Keratinocyte (primary cell): ENCODE data around the gene DTX4. TPM values are rescaled to one million over a fixed set of nuclear protein-coding genes. Genes with fewer than 3 reads are reported as not detected.

Experiments used
- DNase-seq: peaks from one replicate; pipeline ENCODE4 v3.0.0-alpha.2; 2011; ENCODE audit warnings: low read depth, missing footprints, low spot score
- FAIRE-seq: peaks from 2 replicates; lab custom pipeline; 2011; peaks lifted over from hg19 to GRCh38; lab: Jason Lieb, UNC
- H2AFZ ChIP-seq: 2 replicates; pipeline ENCODE4 v1.6.0; 2012; ENCODE audit warnings: low read length, control low read depth, inconsistent platforms; ENCODE audit not compliant: control insufficient read depth
- H3K27ac ChIP-seq: 2 replicates; pipeline ENCODE4 v1.5.1; 2011; ENCODE audit warnings: low read length; ENCODE audit not compliant: control insufficient read depth, insufficient read depth
- H3K27me3 ChIP-seq: 3 replicates; pipeline ENCODE4 v1.6.0; 2011; ENCODE audit warnings: low read length; ENCODE audit not compliant: control insufficient read depth, insufficient read depth; ENCODE audit errors: extremely low read depth
- H3K36me3 ChIP-seq, 2 experiments: 2 replicates in 1 of 2; 3 replicates in 1 of 2; pipeline ENCODE4 v1.5.1; 2011; ENCODE audit warnings: low read length in 2 of 2, mild to moderate bottlenecking in 1 of 2; ENCODE audit not compliant: control insufficient read depth in 2 of 2, insufficient read depth in 2 of 2; ENCODE audit errors: extremely low read depth in 1 of 2
- H3K4me1 ChIP-seq: 3 replicates; pipeline ENCODE4 v1.5.1; 2011; ENCODE audit warnings: low read length; ENCODE audit not compliant: control insufficient read depth, insufficient read depth; ENCODE audit errors: extremely low read depth
- H3K4me2 ChIP-seq: 3 replicates; pipeline ENCODE4 v1.6.0; 2011; ENCODE audit warnings: low read depth, low read length; ENCODE audit not compliant: control insufficient read depth, insufficient read depth; ENCODE audit errors: extremely low read depth
- H3K4me3 ChIP-seq, 3 experiments: fragments of 200-600 bp in 1 of 3; sonication (generic) in 1 of 3; 2 replicates in 2 of 3; 3 replicates in 1 of 3; pipeline ENCODE4 v1.5.1; 2011 to 2016; ENCODE audit warnings: low read length in 3 of 3, mild to moderate bottlenecking in 3 of 3, control low read depth in 2 of 3, inconsistent platforms in 1 of 3, low read depth in 1 of 3, mixed read lengths in 1 of 3, mixed run types in 1 of 3, moderate library complexity in 1 of 3; ENCODE audit not compliant: control insufficient read depth in 2 of 3, insufficient read depth in 2 of 3; ENCODE audit errors: extremely low read depth in 1 of 3
- H3K79me2 ChIP-seq: 2 replicates; pipeline ENCODE4 v1.6.0; 2012; ENCODE audit warnings: low read length; ENCODE audit not compliant: control insufficient read depth, insufficient read depth
- H3K9ac ChIP-seq: 3 replicates; pipeline ENCODE4 v1.6.0; 2011; ENCODE audit warnings: low read length; ENCODE audit not compliant: control insufficient read depth, insufficient read depth; ENCODE audit errors: extremely low read depth
- H3K9me1 ChIP-seq: 3 replicates; pipeline ENCODE4 v1.6.0; 2011; ENCODE audit warnings: low read length; ENCODE audit not compliant: control insufficient read depth, insufficient read depth; ENCODE audit errors: extremely low read depth
- H3K9me3 ChIP-seq: 2 replicates; pipeline ENCODE4 v1.5.1; 2012; ENCODE audit warnings: low read depth, low read length; ENCODE audit not compliant: control insufficient read depth
- H4K20me1 ChIP-seq: 3 replicates; pipeline ENCODE4 v1.6.0; 2011; ENCODE audit warnings: low read length; ENCODE audit not compliant: control insufficient read depth, insufficient read depth; ENCODE audit errors: extremely low read depth
- EZH2 ChIP-seq: IDR thresholded peaks from one replicate; pipeline ENCODE4 v1.6.1; 2012; ENCODE audit warnings: inconsistent platforms, mild to moderate bottlenecking, low read length, moderate library complexity
- dilution Hi-C: fragments of 300-500 bp; cut with MboI; formaldehyde crosslinking; loops from one replicate; pipeline ENCODE4 v1.7.0; 2020; ENCODE audit warnings: low sequenced_read_pairs; ENCODE audit not compliant: extremely low pct_ligation_motif_present
- polyA plus RNA-seq, 5 experiments: library from polyadenylated mRNA; depleted of rRNA in 3 of 5; stranded (reverse) in 3 of 5; stranded (forward) in 1 of 5; unstranded in 1 of 5; fragments of >200 nt; gene quantifications; 1 replicate in 1 of 5; 2 replicates in 3 of 5; 3 replicates in 1 of 5; pipeline versions ENCODE4 v1.2.1 to v1.2.3, GENCODE V29; 2011 to 2012; ENCODE audit warnings: missing spikeins in 2 of 5, low read depth in 1 of 5, low replicate concordance in 1 of 5
- TF ChIP-seq, protein P1 (sequence below), 3 experiments: IDR thresholded peaks in 1 of 3; conservative IDR thresholded peaks in 1 of 3; optimal IDR thresholded peaks in 1 of 3; 2 replicates in 2 of 3; 3 replicates in 1 of 3; pipeline versions ENCODE3 to v1.5.1; 2011; ENCODE audit warnings: low read length in 3 of 3, mild to moderate bottlenecking in 3 of 3, moderate library complexity in 2 of 3, control low read depth in 1 of 3, inconsistent platforms in 1 of 3; ENCODE audit not compliant: insufficient read depth in 2 of 3; ENCODE audit errors: extremely low read depth in 1 of 3

DTX4 gene
- polyA plus RNA-seq, 1 donor (not counting 4 experiments of a cell fraction or from before 2014, with no cell fraction given): 1.6 TPM

DNA sequence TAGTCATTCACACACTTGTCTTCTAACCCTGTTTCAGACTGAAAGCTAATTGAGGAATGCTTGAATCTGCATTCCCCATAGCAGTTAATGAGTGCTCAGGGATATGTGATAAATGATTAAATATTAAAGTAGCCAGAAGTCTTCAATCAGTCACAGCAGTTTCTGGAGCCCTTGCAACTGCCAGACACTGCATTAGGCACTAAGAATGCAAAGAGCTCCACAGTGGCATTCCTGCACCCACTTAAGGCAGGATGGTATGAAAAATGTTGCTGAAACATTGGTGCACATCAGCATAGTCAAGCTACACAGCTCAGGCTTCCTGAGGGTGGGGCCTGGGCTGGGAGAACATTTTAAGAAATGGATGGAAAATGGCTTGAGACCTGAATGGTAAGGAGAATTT lies 6.5 kb downstream of the DTX4 start:
- Histone ChIP-seq H3K4me2 (no peak overlapping the region), H3K79me2 (no peaks in the 10 kb centered on the region), H3K36me3 (peaks cover 0 to 2% of the 10 kb centered on the region in 2 experiments), H3K9me3 (peaks cover 2% of the 10 kb centered on the region), H3K27me3 (no peaks in the 10 kb centered on the region), H2AFZ (no peak overlapping the region), H4K20me1 (no peaks in the 10 kb centered on the region), H3K9me1 (no peaks in the 10 kb centered on the region), H3K27ac (no peak overlapping the region), H3K4me1 (peaks cover 17% of the 10 kb centered on the region), H3K9ac (no peak overlapping the region), H3K4me3 (no peak overlapping the region)
- dilution Hi-C loops: no loop called here
- DNase-seq (no peak), FAIRE-seq (no peak)
- TF ChIP-seq, protein P1, sequence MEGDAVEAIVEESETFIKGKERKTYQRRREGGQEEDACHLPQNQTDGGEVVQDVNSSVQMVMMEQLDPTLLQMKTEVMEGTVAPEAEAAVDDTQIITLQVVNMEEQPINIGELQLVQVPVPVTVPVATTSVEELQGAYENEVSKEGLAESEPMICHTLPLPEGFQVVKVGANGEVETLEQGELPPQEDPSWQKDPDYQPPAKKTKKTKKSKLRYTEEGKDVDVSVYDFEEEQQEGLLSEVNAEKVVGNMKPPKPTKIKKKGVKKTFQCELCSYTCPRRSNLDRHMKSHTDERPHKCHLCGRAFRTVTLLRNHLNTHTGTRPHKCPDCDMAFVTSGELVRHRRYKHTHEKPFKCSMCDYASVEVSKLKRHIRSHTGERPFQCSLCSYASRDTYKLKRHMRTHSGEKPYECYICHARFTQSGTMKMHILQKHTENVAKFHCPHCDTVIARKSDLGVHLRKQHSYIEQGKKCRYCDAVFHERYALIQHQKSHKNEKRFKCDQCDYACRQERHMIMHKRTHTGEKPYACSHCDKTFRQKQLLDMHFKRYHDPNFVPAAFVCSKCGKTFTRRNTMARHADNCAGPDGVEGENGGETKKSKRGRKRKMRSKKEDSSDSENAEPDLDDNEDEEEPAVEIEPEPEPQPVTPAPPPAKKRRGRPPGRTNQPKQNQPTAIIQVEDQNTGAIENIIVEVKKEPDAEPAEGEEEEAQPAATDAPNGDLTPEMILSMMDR (optimal IDR thresholded peaks at IDR 0.05 in 1 of 3, IDR thresholded peaks at IDR 0.05 in 1 of 3, conservative IDR thresholded peaks at IDR 0.05 in 1 of 3; ENCODE audit: extremely low read depth in 1 of 3, insufficient read depth in 2 of 3, low read length in 3 of 3): no peak
- TF ChIP-seq EZH2: no peak

DNA sequence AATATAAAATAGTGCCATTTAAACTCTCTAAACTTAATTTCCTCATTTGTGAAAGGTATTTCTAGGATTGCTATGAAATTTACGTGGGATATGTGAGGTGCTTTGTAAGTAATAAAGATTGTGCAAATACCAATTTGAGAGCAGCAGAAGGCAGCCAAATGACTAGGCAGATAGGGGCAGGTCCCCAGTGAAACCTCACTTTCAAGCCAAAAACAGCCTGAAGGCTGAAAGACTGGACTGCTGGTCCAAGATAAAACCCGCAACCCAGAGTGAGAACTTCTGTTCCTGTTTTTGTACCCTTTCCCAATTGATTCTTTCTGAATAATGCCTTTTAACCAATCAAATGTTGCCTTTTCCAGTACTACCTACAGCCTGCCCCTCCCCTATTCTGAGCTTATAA lies 7.2 kb downstream of the DTX4 start:
- Histone ChIP-seq H3K9ac (no peak overlapping the region), H3K27me3 (no peaks in the 10 kb centered on the region), H3K4me1 (peaks cover 11% of the 10 kb centered on the region), H3K4me3 (no peak overlapping the region), H3K79me2 (no peaks in the 10 kb centered on the region), H3K9me1 (no peaks in the 10 kb centered on the region), H4K20me1 (no peaks in the 10 kb centered on the region), H3K27ac (no peak overlapping the region), H3K36me3 (peaks cover 0 to 4% of the 10 kb centered on the region in 2 experiments), H3K9me3 (peaks cover 2% of the 10 kb centered on the region), H2AFZ (no peak overlapping the region), H3K4me2 (no peak overlapping the region)
- DNase-seq: no peak
- dilution Hi-C loops: no loop called here
- TF ChIP-seq, protein P1 (optimal IDR thresholded peaks at IDR 0.05 in 1 of 3, IDR thresholded peaks at IDR 0.05 in 1 of 3, conservative IDR thresholded peaks at IDR 0.05 in 1 of 3; ENCODE audit: extremely low read depth in 1 of 3, insufficient read depth in 2 of 3, low read length in 3 of 3): no peak
- no peak for TF ChIP-seq EZH2
- FAIRE-seq: no peak
